Astrocyte of the hippocampus (primary cell): ENCODE data around the gene RFXAP.

Experiments
- DNase-seq: peaks from one replicate; pipeline ENCODE4 v3.0.0; 2011; ENCODE audit warnings: low read depth, low spot score

RFXAP gene

DNA sequence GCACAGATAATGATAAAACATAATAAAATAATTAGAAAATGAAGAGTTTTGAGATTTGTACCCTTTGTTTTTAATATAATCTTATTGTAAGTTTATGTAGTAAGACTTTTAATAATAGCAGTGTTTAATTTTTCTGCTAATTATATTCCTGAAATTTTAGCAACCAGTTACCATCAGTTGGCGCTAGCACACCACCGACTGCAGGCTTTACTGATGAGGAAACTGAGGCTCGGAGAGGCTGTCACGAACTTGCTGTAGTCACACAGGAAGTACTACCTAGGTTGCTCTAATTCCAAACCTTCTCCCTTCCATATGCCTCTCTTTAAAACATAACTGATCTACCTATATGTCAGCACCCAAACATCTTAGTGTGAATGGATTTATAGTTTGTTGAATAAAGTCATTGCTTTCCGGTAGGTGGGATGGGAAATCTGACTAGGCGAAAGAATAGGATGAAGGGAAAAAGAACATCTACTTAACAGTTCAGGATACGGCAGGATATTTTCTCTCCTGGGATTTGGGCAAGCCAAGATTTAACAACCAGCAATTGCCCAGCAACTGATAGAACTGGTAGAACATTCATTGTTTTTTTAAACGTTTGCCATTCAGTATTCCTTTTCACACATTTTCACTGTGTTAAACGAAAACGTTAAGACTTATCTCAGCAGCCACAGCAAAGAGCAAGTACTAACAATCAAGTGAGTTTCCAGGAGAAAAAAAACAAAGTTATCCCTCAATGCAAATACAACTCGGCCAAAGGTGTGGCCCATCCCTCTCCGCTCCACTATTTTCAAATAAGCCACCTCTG, 822 bp upstream of the RFXAP start:
- no peak for DNase-seq

DNA sequence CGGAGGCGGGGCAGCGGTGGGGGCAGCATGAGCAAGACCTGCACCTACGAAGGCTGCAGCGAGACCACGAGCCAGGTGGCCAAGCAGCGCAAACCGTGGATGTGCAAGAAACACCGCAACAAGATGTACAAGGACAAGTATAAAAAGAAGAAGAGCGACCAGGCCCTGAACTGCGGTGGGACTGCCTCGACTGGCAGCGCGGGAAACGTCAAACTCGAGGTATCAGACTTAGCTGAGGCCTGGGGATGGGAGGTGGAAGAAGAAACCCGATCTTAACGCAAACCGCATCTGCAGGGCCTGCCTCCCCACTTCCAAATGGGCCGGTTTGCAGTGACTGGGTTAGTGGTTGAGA, 693 bp downstream of the RFXAP start:
- DNase-seq = peak; percentile 43

DNA sequence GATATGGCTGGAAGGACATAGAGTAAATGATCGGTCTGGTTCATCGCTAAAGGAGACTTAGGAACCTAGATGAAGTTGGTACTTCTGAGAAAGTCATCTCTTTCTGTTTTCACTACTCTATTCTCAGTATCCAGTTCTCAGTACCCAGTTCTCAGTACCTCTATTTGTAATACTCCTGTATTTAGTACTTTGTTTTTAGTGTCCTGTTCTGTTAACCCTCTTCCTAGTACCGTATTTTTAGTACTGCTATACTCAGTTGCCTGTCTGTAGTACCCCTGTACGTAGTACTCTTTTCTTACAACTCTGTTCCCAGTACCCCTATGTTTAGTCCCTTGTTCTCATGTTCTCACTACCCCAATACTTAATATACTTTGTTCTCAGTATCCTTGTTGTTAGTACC, 1.2 kb downstream of the RFXAP start:
- DNase-seq = no peak

DNA sequence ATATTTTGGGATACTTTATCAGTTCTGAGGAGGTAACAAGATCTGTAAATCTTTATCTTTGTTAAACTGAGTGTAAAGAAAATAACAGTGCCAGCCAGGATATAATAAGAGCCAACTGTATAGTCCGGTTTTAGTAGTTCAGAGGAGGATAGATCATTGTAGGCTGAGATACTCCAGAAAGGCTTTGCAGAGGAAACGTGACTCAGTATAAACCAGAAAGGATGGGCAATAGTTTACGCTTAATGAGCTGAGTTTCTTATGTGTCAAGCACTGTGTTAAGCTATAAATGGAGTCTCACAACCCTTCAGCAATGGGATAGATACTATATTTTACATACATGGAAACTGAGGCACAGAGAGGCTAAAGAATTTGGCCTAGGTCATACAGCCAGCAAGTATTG, 3.8 kb downstream of the RFXAP start:
- DNase-seq = no peak

DNA sequence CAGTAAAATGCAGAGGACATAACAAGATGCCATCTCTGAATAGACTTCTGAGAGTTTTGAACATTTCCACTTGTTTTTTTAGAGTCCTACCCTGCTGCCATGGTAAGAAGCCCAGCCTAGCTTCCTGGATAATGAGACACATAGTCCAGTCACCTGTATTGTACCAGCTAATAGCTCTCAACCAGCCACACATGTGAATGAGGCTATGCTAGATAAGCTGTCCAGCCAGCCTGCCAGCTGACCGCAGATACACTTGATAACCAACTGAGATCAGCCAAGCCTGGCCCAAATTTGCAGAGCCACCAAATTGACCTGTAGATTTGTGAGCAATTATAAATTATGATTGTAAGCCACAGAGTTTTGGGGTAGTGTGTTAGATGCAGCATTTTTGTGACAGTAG, 10.7 kb downstream of the RFXAP start:
- no peak for DNase-seq

DNA sequence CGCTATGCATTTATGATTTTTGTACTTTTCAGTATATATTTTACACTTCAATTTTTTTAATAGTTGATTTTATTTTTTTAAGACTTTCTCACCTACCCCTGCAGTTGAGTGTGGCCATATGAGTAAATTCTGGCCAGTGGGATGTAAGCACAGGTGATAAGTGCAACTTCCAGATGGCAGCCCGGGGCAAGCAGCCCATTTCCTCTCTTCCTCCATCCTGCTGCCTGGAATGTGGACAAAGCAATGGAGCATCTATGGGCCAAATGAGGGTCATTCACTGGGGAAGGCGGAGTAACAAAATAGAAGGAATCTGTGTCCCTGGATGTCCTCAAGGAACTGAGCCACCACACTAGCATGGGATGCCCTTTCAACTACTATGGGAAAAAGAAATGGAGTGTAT, 12.3 kb downstream of the RFXAP start:
- DNase-seq = no peak

DNA sequence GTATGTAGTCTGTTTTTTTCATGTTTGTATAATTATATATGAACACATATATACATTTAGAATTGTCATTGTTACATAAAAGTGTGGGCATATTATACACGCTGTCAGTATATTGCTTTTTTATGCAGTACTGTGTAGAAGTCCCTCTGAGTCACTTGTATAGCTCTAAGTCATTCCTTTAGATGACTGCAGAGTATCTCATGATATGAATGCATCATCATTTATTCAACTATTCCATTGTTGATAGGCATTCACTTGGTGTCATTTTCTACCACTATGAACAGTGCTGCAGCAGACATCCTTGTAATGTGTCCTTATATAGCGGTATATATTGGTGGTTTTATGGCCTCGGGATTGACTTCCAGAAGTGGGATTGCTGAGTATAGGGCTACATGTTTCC, 15.3 kb downstream of the RFXAP start:
- DNase-seq = no peak

DNA sequence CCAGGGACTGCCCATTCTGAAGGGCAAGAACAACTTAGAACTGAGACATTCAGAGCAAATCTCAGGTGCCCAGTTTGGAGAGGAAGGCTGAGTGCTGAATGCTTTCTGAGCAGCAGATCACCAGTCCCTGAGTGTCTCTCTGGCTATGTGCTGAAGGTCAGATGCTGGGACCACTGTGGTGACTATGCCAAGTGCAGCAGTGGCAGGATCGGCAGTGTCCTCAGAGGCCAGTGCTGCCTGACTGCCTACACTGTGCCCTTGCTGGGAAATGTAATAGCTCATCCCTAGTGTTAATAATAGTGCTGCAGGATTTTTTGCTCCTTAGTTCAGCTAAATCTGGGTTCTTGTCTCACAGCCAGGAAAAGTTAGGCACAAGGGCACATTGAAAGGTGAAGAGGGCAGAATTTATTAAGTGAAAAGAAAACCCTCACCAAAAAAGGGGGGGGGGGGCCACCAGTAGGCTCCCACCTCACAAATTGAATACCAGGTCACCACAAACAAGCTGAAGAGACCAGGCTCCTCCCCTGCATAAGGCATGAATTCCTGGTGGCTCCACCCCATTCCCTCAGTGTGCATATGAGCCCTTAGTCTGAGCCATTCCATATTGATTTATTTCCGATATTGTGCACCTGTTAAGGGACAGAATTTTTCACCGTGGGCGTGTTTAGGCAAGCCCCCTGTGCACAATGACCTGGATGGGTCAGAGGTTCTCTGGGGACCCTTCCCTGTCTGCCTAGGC, 18.5 kb downstream of the RFXAP start:
- DNase-seq = no peak

DNA sequence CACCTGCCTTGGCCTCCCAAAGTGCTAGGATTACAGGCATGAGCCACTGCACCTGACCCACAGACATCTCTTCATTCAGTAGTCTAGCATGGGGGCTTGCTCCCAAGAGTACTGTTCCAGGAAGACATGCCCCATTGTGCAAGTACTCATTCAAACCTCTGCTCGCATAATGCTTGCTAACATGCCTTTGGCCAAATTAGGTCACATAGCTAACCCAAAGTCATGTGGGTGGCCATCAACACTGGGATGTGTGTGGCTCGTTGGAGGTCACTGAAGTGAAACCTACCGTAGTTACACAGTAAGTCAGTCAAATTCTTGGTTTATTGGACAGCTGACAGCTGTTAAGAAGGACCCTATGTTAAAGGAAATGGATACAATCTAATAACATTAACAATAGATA, 20.3 kb downstream of the RFXAP start:
- no peak for DNase-seq

DNA sequence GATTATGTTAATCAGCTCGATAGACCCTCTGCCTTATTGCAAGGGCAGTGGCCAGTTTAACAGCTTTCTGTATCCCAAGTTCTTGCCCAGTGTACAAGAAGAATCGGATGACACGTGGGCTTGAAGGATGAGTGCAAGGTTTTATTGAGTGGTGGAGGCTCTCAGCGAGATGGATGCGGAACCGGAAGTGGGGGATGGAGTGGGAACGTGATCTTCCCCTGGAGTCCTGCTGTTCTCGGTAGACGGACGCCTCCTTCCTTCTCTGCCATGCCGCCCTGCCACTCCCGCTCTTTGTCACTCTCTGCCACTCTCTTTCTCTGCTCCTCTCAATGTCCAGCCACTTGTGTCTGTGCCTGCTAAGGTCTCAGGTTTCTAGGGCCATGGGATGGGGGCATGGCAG, 21.0 kb downstream of the RFXAP start:
- no peak for DNase-seq

DNA sequence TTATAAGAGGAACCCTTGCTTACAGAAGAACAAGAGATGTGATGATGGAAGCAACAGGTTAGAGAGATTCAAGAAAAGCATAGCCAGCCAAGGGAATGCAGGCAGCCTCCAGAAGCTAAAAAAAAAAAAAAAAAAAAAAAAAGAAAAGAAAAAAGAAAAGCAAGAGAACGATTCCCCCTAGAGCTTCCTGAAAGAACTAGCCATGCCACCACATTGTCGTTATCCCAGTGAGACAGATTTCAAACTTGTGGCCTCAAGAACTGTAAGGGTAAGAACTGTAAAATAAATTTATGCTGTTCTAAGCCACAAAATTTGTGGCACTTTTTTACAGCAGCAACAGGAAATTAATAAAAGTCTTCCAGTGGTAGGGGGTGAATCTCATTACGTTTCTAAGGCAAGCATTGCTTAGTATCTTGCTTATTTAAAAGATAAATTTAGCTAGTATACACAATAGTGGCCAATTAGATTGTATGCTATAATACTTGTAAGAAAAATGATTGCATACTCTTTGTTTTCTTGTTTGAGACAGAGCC, 21.8 kb downstream of the RFXAP start:
- no peak for DNase-seq

DNA sequence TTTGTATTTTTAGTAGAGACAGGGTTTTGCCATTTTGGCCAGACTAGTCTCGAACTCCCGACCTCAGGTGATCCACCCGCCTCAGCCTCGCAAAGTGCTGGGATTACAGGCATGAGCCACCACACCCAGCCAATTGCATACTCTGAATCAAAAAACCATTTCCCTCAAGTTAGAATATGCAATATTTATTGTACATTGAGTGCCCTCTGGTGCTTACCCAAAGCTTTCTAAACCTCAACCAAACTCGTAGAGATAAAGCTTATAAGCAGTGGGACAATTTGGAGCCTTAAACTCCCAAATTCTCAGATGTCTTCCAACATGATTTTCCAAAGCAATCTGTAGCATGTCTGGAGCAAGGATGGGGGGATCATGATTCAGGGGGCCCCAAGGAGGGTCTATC, 22.4 kb downstream of the RFXAP start:
- DNase-seq = peak; percentile 23

DNA sequence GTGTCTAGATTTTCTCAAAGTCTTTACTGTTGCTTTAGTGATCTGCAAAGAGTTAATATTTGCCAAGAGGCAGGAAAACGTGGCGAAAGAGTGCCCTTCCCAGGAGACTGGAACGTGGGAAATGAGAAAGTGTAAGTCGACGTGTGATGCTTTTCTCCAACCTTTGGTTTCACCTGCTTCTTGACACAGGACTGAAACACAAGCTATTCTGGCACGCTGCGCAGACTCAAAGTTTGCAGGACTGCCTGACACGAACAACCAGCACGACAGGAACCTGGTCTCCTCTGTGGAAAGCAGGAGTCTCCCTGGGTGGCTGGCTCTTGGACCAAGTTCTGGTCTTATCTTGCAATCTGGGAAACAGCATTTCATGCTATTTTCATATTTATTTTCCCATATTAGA, 28.6 kb downstream of the RFXAP start:
- no peak for DNase-seq

DNA sequence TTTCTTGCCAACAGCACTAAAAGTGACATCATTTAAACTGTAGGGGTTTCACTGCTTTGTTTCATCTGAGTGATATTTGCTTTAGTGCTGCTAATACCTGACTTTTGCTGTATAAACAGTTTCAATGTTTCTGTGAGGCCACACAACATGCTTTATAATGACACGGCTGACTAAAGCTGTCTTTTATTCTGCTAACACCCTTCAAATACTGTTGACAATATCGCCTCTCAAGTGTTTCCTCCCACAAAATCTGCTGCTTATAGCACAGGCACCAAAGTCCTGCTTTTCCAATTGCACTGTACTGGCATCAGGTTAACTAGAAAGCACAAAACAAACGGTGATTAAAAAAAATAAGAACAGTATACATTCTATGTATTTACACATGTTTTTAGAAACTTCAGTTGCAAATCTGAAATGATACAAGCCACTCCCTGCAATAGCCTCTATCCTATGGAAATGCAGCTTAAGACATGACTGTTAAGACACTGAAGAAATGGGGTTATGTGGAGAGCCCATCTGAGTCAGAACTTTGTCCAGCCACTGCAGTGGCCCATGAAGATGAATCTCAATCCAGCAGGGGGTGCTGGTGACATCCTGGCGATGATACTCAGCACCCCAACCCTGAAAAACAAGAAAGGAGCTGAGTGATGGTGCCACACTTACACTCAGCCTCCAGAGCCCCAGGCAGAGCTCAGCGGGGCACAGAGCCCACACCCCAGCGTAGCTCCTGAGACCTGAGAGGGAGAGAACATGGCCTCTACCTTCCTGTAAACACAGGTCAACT, 29.4 kb downstream of the RFXAP start:
- peak; percentile 9 for DNase-seq

DNA sequence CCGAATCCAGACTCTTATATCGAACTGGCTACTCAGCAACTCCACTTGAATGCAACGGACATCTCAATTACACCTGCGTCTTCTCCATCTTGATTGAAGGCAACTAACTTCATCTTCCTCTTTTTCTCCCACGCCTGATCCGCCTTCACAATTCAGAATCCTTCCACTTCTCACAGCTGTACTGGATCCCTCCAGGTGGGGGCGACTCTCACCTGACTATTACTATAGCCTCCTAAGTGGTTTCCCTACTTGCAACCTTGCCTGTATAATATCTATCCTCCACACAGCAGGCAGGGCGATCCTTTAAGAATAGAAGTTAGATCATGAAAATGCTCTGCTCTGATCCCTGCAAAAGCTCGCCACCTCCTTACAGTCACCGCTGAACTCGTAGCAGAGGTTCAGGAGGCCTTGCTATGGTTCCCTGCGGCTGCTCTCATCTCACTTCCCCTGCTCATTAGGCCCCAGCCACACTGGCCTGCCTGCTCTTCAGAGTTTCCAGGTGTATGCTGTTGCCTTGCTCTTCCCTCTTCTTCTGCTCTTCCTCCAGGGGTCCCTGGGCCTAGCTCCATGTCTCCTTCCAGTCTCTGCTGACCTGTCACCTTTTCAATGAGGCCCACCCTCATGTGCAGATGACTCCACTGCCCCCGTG, 31.9 kb downstream of the RFXAP start:
- DNase-seq = no peak

DNA sequence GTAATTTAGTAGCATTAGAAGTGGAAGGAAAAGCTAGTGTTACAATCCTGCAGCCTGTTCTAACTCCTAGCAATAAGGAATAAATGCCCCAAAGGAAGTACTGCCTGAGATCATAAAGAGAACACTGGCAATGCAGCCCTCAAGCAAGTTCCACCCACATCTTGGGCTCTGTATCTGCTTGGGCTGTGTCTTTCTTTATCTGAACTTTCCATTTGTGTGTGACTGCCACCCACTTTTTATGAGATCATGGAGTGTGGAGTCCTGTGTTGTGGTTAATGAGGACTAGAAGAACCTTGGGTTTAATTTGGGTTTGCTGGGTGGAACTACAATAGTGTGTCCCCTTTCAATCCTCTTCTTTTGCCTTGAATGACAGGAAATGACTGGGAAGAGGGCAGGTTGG, 38.2 kb downstream of the RFXAP start:
- no peak for DNase-seq

DNA sequence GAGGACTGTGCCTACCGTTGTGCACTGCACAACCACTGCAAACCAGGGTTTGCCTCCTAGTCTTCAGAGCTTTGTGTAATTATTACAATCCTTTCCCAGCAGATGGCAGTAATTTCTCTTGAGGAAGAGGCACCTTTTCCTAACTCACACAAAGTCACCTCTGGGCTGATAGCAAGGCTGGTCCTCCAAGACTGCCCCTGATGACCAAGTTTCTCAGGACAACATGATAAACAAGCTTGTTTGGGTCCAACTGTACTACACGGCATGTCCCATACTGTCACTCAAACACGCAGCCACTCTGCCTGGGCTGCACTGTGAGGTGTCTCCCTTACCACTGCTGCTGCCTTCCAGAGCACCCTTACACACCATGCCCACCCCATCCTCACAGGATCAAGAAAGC, 39.3 kb downstream of the RFXAP start:
- DNase-seq = peak; percentile 71

DNA sequence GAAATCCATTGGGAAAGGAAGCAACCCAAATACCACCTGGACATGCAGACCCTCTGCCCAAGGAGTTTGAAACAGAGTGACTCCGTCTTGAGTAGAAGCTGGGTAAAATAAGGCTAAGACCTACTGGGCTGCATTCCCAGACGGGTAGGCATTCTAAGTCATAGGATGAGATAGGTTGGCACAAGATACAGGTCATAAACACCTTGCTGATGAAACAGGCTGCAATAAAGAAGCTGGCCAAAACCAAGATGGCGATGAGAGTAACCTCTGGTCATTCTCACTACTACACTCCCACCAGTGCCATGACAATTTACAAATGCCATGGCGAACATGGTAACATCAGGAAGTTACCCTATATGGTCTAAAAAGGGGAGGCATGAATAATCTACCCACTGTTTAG, 40.2 kb downstream of the RFXAP start:
- DNase-seq = no peak

DNA sequence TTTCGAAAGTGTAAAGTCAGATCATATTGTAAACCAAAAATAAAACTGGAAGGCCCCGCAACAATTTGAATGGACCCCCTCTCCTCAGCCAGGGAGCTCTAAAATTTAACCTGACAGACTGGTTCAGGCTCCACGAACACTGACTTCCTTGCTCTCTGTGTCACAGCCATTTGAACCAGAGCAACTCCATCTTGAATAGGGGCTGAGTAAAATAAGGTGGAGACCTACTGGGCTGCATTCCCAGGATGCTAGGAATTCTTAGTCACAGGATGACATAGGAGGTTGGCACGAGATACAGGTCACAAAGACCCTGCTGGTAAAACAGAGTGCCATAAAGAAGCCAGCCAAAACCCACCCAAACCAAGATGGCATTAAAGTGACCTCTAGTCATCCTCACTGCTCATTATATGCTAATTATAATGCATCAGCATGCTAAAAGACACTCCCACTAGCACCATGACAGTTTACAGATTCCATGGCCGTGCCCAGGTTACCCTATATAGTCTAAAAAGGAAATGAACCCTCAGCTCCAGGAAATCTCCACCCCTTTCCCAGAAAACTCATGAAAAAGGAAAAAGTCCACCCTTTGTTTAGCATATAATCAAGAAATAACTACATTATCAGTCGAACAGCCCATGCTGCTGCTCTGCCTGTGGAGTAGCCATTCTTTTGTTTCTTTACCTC, 43.1 kb downstream of the RFXAP start:
- peak; percentile 11 for DNase-seq

DNA sequence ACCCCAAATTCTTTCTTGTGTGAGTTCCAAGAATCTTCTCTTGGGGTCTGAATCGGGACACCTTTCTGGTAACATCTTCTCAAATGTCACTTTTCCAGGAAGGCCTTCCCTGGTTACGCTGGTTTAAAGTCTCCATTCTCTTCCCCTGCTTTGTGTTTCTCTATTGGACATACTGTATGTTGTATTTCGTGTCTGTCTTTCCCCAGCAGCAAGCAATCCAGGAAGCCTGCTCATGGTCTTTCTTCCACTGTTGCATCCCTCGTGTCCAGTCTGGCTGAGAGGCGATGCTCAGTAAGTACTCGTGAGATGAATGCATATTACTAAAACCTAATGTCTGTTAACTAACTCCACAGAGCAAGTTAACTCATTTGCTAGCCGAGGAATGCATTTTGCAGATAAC, 43.7 kb downstream of the RFXAP start:
- DNase-seq = no peak

DNA sequence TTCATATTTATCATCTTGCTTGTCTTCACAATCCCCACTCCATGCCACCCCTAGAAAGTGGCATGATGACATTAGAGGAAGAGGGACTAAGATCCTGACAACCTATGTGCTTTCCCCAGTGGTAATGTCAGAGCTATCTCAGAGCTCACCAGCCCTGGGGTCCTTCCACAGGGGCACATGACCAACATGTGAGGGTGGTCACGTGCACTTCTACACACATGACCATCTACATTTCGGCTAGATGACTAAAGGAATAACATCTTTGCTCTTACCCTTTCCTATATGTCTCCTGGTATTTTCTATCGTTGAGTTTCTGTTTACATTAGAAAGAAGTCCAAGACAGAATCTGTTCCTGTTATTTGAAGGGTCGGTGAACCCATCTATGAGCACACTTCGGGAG, 46.2 kb downstream of the RFXAP start:
- DNase-seq = no peak
